GM19025 (cell line): ENCODE results near the gene GRPR.
"Not testable (repeated sequence)": the region's sequence is repeated elsewhere in the genome, so short reads cannot be mapped to it uniquely, and the experiment has no call there.

Source experiments
- ATAC-seq: cut with Tn5 transposase; IDR thresholded peaks from one replicate; pipeline ENCODE4 v1.9.1; 2021; ENCODE audit warnings: mild to moderate bottlenecking, low read depth, moderate library complexity; ENCODE audit not compliant: unreplicated experiment

GRPR gene

DNA sequence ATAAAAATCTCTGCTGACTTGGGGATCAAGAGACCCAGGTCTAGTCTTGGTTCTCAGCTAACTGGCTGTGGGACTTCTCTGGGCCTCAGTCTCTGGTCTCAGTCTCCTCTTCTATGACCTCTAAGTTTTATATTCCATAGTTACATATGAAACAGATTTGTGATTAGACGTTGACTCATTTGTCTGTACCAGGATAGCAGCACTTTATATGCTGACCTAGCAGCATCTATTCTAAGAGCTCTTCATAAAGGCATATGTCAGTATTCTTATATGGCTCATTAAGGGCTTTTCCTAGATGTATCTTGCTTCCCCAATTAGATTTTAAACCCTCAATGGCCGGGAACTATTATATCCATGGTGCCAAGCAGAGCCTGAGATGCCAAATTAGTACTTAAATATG is 12.7 kb downstream of the GRPR start:
- ATAC-seq = no peak

DNA sequence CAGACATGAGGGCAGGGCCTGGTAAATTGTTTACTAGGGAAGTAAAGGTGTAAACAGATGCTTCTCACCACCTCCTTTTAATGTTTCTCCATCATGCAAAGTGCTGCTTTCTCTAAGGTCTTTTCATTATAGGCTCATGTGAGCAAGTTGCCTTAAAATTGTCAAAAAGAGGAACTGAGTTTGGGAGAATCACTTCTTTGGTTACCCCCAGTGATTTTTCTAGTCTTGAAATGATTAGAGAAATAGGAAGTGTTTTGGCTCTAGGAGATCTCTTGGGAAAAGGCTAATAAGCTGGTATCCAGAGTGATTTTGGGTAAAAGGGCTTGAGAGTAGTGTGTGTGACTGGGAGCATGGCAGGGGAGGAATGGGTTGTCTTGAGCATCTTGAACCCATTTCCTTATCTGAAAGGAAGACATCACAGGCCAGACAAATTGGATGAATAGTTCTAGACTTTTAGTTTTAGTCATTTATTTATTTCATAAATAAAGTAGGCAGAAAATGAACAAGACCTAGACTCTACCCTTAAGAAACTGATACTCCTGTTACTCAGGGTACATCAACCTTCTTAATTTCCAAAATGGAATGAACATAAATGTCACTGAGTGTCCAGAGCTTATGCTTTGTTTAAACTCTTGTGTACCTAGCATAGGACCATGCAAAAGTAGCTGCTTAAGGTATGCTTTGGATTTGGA is 14.2 kb downstream of the GRPR start:
- no peak for ATAC-seq

DNA sequence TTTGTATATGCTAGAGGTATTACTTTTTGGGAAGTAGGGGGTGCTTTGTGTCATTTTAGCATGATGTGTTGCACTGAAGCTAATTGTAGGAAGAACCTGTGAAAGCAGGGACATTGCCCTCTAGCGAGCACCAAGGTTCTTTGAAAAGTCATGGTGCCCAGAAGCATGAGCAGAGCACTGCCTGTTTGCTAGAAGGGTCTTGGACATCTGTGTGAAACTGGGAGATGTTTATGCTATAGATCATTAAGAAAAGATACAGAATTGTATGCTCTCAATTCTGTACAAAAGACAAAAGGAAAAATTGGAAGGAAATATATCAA is 14.7 kb downstream of the GRPR start:
- ATAC-seq = no peak

DNA sequence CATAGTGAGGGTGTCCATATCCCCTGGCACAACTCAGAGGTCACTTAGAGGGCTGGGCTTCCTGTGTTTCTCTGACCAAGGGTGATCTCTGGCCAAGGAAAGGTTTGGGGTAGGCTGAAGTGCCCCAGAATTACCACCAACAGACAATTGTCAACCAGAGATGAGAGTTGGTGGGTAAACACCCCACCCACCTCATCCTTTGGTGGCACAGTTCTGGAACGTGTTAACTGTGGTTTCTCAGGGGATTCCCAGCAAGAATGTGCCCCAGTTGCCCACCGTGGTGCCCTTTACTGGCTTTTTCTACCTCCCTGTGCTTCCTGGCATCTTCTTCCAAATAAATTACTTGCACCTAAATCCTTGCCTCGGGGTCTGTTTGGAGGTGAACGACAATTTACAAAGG is 17.1 kb downstream of the GRPR start:
- ATAC-seq = no peak

DNA sequence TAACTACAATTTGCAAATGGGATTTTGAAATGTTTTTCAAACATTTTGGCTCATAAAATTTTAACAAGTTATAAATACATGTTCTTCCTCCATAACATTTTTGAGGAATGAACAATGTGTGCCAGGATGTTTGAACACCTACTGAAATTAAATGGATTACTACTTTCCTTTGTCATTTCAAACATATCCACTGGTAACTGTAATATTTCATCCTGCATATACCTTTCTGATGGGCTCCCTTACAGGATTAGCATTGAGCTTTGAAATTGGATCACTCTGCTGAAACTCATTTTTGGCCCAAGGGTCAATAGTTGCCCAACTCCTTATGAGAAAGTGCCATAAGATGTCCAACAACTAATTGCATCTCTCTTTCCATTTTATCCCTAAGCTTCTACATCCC is 17.6 kb downstream of the GRPR start:
- no peak for ATAC-seq

DNA sequence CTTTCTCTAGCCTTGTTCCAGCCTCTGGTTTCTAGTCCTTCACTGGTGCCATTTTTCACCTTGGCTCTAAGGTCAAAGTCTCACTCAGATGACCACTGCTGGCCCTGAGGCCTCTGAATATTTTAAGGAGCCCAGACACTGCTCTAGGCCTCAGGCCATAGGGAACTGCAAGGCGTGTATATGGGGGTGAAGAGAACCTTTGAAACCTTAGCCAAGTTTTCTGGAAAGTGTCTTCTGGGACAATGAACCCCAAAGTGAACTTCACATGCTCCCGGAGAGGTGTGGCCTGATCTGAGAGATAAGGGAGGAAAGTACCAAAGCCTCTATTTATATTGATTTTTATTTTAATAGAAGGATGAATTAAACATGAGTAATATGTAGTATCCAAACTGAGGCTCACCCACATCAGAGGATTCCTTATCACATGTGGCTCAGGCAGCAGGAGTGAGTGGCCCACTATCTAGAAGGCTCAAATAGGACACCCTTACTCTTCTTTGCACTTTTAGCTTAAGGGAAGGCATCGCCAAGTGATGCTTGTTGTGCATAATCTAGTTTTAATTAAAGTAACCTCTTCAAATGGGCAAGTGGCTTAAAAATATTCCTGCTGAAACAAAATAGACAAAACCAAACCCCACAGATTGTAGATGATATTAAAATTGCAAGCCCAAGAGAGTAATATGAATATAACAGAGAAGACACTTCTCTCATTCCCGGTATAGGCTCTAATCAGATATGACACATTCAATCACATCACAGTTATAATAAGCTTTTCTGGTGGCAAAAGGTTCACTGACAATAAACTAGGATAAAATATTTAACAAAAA is 18.3 kb downstream of the GRPR start:
- ATAC-seq = no peak

DNA sequence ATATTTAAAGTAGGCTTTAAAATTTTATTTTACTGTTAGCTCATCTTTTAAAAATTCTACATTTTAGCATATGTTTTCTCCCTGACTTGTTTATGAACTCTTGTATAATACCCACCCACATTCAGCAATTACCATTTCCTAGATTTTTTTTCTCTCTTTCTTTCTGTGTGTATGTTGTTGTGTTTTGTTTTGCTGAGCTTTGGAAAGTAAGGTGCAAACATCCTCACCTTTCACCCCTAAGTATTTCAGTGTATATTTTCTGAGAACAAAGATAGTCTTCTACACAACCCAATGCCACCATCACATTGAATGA is 18.8 kb downstream of the GRPR start:
- ATAC-seq = no peak

DNA sequence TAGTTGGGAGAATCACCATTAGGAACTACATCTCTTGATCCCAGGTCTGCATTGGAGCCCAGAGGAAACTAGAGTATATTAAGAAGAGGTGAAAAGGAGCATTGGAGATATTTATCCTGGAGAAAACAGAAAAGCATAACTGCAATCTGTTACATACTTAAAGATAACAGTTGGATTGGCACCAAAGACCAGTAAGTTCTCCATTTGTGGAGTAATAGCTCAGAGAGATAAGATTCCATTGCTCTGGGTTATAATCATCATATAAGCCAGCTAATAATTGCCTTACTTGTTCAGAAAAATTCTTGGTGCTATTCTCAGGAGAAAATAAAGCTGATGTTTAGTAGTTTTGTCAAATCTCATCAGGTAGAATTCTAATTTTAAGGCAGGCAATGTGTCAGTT is 20.6 kb downstream of the GRPR start:
- no peak for ATAC-seq

DNA sequence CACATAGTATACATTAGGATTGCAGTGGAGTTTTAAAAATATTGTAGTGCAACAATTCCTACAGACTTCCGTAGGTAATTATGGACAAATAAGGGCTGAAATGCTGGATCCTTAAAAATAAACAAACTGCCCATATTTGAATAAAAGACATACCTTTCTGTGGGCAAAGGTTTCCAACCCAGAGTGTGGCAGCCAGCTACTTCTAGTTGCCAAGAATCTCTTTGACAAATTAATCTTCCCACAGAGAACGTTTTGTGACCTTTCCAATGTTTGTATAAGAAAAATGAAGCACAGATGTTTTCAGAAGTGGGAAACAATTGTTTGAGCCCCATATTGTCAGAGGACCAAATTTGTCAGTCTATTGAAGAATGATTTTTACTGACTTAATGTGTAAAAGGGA is 21.1 kb downstream of the GRPR start:
- no peak for ATAC-seq

DNA sequence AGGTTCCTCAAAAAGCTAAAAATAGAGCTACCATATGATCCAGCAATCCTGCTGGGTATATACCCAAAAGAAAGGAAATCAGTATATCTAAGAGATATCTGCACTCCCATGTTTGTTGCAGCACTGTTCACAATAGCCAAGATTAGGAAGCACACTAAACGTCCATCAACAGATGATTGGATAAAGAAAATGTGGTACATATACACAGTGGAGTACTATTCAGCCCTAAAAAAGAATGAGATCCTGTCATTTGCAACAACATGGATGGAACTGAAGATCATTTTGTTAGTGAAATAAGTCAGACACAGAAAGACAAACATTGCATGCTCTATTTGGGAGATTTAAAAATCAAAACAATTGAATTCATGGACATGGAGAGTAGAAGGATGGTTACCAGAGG is 21.7 kb downstream of the GRPR start:
- ATAC-seq = not testable (repeated sequence)

DNA sequence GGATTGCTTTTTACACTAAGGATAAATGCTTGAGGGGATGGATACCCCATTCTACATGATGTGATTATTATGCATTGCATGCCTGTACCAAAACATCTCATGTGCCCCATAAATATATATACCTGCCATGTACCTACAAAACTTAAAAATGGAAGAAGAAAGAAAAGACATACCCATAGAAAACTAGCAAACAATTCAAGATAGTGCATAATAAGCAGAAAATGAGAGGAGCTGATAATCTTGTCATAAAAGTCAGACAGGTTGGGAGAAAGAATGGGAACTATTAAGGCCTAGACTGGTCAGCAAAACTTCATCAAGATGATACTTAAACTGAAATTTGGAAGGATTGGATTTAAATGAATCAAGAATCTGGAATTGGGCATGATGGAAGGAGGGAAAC is 22.3 kb downstream of the GRPR start:
- no peak for ATAC-seq

DNA sequence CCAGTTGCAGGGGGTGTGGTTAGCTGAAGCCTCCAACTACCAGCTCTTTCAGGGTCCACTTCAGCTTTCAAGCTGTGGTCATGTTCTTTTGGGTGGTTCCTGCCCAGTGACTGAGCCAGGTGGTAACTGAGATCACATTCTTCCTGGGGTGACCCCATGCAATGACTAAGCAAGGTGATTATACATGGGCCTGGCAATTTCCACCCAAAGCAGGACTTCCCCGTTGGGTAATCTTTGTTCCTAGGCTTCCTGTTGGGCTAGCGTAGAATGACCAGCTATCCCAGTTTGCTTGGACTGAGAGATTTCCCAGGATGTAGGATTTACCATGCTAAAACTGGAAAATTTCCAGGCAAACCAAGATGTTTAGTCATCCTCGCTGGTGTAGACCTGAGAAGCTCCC is 25.5 kb downstream of the GRPR start:
- ATAC-seq = no peak

DNA sequence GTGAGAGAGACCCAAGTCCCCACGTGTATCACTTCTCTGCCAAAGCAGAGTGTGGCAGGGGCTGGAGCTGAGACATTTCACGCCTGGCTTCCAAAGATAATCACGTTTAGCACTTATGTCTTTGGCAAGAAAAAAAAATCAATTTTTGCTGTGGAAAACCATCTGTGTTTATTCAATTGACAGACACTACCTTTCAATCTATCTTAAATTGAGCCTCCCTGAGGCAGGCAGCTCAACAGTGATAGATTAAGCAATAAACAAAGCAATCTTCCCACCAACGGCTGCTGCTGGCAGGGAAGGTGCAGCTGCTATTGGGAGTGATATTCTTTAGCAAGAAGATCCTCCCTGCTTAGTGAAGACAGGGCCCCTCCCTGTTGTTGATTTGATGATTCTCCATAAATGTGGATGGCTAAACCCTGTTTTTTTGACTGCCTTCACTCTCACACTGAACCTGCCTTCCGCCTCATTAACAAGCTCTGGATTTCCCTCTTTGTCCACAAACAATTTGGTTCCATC is 32.3 kb downstream of the GRPR start:
- no peak for ATAC-seq

DNA sequence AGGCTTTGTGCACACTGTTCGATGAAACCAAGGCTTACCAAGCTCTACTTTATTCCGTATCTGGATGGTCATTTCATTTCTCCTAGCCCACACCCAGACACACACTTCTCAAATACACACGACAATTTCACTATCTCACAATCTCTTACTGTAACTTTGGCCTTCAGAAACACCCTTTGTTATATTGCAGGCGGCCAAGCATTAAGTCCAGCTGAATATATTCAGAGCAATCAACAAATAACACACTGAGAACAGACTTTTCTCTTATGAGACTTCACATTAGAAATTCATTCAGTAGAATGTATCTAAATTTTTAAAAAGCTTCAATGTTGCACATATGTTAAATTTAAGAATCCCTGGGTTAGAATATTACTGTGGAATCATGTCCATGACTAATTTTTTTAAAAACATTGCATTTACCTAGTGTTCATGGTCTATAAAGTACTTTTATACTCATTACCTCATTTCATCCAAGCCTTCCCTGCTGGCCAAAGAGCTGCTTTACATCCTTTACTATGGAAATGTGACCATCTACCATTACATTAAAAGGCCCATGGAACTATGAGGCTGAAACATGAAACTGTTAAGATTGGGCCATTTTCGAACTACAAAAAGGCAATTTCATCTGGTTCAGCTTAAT is 33.4 kb downstream of the GRPR start:
- no peak for ATAC-seq

DNA sequence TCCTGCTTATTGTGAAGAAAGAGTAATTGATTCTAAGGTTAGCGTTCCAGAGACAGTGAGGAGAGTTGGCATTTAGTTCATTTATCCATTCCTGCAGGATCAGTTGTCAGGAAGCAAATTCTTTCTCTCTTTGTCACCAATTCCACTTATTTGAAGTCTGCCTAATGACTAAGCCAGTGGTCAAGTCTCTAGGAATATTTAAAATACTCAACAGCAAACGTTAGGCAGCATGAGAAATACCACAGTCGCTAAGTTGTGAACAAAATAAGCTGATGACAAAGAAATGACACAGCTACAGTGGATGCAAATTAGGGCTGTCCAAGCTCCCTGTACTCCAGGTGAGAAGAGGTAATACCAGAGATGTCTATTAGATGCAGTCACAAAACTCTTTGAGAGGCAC is 37.4 kb downstream of the GRPR start:
- no peak for ATAC-seq

DNA sequence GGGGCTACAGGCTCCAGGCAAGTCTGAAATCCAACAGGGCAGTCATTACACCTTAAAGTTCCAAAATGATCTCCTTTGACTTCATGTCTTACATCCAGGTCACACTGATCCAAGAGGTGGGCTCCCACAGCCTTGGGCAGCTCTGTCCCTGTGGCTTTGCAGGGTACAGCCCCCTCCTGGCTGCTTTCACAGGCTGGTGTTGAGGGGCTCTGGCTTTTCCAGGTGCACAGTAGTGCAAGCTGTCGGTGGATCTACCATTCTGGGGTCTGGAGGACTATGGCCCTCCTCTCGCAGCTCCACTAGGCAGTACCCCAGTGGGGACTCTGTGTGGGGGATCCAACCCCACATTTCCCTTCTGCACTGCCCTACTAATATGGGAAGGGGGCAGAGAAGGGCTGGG is 37.8 kb downstream of the GRPR start:
- not testable (repeated sequence) for ATAC-seq

DNA sequence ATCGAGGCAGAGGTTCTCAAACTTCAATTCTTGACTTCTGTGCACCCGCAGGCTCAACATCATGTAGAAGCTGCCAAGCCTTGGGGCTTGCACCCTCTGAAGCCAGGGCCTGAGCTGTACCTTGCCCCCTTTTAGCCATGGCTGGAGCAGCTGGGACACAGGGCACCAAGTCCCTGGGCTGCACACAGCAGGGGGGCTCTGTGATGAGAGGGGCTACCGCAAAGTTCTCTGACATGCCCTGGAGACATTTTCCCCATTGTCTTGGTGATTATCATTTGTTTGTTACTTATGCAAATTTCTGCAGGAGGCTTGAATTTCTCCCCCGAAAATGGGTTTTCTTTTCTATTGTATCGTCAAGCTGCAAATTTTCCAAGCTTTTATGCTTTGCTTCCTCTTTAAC is 39.0 kb downstream of the GRPR start:
- no peak for ATAC-seq

DNA sequence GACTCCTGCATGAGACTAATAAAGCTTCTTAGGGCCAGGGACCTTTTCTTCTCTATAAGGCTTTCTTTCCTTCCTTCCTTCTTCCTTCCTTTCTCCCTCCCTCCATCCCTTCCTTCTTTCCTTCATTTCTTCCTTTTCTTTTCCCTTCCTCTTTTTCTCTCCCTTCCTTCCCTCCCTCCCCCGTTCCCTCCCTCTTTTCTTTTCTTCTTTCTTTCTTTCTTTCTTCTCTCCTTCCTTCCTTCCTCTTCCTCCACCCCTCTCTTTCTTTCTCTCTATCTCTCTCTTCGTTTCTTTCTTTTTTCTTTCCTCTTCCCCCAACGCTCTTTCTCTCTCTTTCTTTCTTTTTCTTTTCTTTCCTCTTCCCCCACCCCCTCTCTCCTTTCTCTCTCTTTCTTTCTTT is 41.4 kb downstream of the GRPR start:
- no peak for ATAC-seq

DNA sequence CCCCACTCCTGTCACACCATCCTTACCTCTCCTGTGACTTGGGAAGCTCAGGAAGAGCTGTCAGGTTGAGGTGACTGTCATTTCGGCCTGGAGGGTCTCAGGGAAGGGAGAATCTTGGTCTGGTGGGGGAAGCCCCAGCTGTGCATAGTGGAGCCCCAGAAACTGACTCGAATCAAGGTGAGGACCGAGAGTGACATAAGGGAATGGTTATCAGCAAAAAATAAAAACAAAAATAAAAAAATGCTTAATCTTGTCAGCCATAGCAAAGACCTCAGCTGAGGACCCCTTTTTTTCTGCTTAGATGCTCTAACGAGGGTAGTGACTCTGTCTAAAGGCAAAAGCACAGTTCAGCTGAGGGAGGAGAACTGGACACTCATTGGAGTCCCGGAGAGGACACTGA is 43.8 kb downstream of the GRPR start, which contains the start of gene MAGEB17:
TSS of gene MAGEB17 (plus strand) at position 301 of the 400 bp plus-strand sequence. CDS start 2,902 bp downstream, outside the sequence.
- no peak for ATAC-seq

DNA sequence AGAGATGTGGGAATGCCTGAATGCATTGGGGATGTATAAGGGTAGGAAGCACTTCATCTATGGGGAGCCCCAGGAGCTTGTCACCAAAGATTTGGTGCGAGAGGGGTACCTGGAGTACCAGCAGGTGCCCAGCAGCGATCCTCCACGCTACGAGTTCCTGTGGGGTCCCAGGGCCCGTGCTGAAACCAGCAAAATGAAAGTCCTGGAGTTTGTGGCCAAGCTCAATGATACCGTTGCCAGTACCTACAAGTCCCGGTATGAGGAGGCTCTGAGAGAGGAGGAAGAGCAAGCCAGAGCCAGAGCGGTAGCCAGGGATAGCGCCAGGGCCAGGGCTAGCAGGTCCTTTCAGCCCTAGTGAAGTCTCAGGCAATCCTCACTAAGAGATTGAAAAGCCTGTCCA is 47.7 kb downstream of the GRPR start:
- ATAC-seq = no peak

DNA sequence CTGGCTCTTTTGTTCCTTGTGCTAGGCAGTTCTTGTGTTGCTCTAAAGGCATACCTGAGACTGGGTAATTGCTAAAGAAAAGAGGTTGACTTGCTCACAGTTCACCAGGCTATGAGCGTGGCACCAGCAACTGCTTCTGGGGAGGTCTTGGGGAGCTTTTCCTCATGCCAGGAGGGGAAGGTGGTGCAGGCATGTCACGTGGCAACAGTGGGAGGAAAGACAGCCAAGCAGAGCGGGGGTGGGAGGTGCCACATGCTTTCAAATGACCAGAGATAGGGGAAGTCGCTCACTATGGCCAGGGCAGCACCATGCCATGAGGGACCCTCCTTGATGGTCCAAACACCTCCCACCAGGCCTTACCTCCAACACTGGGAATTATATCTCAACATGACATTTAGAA is 48.6 kb downstream of the GRPR start:
- ATAC-seq = no peak

DNA sequence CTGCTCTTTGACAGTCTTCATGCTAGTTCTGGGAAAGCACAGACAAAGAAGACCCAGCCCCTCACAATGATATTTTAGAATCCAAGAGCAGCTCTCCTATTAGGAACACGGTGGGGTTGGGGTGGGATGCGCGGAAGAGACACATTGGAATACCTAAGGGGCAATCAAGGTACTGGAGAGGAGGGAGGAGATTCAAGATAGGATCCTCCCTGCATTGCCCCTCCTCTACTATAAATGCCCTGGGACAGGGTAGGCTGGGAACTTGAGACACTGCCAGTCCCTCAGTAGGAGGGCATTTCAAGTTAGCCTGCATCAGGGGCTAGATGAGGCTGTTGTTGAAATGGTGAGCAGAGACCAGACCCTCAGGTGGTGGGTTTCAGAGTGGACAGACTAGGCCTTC is 49.0 kb downstream of the GRPR start:
- ATAC-seq = no peak
